Chondrocyte (in vitro differentiated cells): ENCODE measurements around the gene CCDC116. TPM values are rescaled to one million over a fixed set of nuclear protein-coding genes. Genes with fewer than 3 reads are reported as not detected.
"Not testable (repeated sequence)": the region's sequence is repeated elsewhere in the genome, so short reads cannot be mapped to it uniquely, and the experiment has no call there.

Source experiments
- DNase-seq: peaks from one replicate; pipeline ENCODE4 v3.0.0; 2021; ENCODE audit warnings: mixed read lengths, low spot score
- H3K27ac Mint-ChIP-seq: one replicate; pipeline ENCODE4 v1.8.0; 2021; ENCODE audit warnings: mild to moderate bottlenecking, moderate library complexity, mixed read lengths; ENCODE audit not compliant: unreplicated experiment
- H3K27me3 Mint-ChIP-seq: 2 replicates; pipeline ENCODE4 v1.8.0; 2021; ENCODE audit warnings: low read depth, mixed read lengths
- H3K36me3 Mint-ChIP-seq: 2 replicates; pipeline ENCODE4 v1.8.0; 2021; ENCODE audit warnings: low read depth, mixed read lengths
- H3K4me1 Mint-ChIP-seq: 2 replicates; pipeline ENCODE4 v1.8.0; 2021; ENCODE audit warnings: low read depth, mild to moderate bottlenecking, mixed read lengths
- H3K4me3 Mint-ChIP-seq: one replicate; pipeline ENCODE4 v1.8.0; 2021; ENCODE audit warnings: mild to moderate bottlenecking, moderate library complexity, mixed read lengths; ENCODE audit not compliant: unreplicated experiment
- H3K9me3 Mint-ChIP-seq: 2 replicates; pipeline ENCODE4 v1.8.0; 2021; ENCODE audit warnings: low read depth, mixed read lengths
- CTCF ChIP-seq: fragments of 200-600 bp; sonication (generic); IDR thresholded peaks from 2 replicates; pipeline ENCODE4 v1.5.0; 2021; ENCODE audit warnings: antibody characterized with exemption, mild to moderate bottlenecking, moderate library complexity
- total RNA-seq: library from RNA; stranded (reverse); gene quantifications from 3 replicates; pipeline ENCODE4 v1.2.1, GENCODE V29; 2021

CCDC116 gene
- total RNA-seq, 1 donor from 2014 or later = 0.47 TPM

DNA sequence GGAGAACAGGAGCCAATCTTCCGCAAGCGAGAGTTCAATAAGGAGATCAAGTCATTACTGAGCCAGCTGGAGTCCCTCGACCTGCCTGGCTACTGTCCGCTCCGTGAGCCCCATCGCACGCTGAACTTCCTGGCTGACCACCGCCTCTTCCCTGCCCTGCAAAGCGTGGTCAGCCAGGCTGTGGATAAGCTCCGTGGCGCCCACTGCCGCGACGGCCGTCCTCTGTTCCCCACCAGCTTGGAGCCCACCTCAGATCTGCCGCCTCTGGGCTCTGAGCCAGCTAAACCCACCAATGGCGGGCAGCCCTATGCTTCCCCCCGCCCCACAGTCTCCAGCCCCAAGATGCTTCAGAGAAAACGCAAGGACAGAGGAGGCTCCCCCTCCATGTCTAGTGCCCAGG is 2.3 kb downstream of the CCDC116 start:
- DNase-seq = no peak
- Mint-ChIP-seq H3K36me3 (no peaks in the 10 kb centered on the region), H3K27ac (no peak overlapping the region), H3K4me3 (no peak overlapping the region), H3K4me1 (no peaks in the 10 kb centered on the region), H3K27me3 (no peaks in the 10 kb centered on the region), H3K9me3 (no peaks in the 10 kb centered on the region)
- no peak for TF ChIP-seq CTCF

DNA sequence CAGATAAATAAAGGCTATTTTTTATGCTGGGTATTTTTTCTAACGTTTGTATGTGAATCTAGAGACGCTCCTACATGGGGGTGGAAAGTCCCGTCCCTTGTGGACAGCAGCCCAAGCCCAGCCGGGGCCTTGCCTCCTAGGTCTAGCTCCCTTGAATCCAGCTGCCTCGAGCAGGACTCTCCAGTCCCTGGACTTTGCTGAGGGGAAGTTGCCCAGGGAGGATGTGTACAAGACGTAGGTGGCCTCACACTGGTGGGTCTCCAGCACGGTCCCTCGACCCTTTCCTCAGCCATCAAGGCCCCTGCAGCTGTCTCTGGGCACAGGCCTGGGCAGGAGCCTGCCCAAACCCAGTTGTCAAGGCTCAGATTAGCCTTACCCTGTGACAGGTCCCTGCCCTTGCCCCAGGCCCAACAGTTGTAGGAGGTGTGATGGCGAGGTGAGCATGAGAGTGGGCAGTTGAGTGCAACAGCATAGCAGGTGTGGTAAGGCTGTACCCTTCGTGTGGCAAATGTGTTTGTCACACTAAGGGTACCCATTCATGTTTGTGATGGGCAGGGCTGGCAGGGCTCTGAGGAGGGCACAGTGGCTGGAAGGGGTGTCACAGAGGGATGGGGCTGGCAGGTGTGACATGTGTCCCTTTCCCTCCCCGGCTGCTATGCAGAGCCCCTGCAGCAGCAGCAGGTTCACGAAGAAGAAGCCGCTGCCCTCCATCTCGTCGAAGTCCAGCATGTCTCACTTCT is 3.4 kb downstream of the CCDC116 start:
- no peak for TF ChIP-seq CTCF
- DNase-seq = no peak
- H3K4me1 Mint-ChIP-seq = peaks cover 2% of the 10 kb centered on the region
- H3K27ac Mint-ChIP-seq = no peak overlapping the region
- no peaks in the 10 kb centered on the region for H3K9me3 Mint-ChIP-seq
- no peaks in the 10 kb centered on the region for H3K36me3 Mint-ChIP-seq
- H3K4me3 Mint-ChIP-seq = no peak overlapping the region
- no peaks in the 10 kb centered on the region for H3K27me3 Mint-ChIP-seq

DNA sequence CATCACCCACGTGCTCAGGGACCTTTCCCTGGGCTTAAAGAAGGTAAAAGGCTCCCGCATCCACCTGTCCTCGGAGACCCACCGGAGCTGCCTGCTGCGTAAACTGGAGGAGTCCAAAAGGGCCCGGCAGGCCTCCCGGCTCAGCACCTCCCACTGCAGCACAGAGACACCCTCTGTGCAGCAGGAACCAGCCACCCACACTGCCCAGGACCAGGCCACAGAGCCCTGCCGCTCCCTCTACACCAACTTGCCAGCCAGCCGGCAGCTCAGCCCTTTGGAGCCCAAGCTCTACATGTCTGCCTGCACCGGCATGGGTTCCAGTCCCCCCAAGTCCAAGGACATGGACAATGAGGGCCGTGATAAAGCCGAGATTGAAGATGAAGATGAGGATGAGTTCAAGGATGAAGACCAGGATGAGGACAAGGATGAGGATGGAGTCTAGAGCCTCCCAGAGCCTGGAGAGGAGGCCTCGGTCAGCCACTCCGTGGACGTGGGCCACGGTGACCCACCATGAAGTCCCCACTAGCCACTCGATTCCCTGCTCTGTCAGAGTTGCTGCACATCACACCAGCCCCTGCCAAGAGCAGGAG is 4.2 kb downstream of the CCDC116 start:
- no peak overlapping the region for H3K4me3 Mint-ChIP-seq
- H3K9me3 Mint-ChIP-seq = no peaks in the 10 kb centered on the region
- no peak overlapping the region for H3K27ac Mint-ChIP-seq
- TF ChIP-seq CTCF = no peak
- peaks cover 10% of the 10 kb centered on the region for H3K4me1 Mint-ChIP-seq
- H3K36me3 Mint-ChIP-seq = no peaks in the 10 kb centered on the region
- no peak for DNase-seq
- no peaks in the 10 kb centered on the region for H3K27me3 Mint-ChIP-seq

DNA sequence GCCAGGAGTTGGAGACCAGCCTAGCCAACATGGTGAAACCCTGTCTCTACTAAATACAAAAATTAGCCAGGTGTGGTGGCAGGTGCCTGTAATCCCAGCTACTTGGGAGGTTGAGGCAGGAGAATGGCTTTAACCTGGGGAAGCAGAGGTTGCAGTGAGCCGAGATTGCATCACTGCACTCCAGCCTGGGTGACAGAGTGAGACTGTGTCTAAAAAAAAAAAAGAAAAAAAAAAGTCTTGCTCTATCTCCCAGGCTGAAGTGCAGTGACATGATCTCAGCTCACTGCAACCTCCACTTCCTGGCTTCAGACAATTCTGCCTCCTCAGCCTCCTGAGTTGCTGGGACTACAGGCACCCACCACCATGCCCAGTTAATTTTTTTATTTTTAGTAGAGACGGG is 4.9 kb downstream of the CCDC116 start:
- H3K4me1 Mint-ChIP-seq = peaks cover 13% of the 10 kb centered on the region
- DNase-seq, H3K36me3 Mint-ChIP-seq, H3K27me3 Mint-ChIP-seq, H3K9me3 Mint-ChIP-seq, H3K4me3 Mint-ChIP-seq, H3K27ac Mint-ChIP-seq: not testable (repeated sequence)

- H3K4me3 Mint-ChIP-seq = no peak overlapping the region
- peaks cover 4% of the 10 kb centered on the region for H3K36me3 Mint-ChIP-seq
- TF ChIP-seq CTCF = no peak
- no peaks in the 10 kb centered on the region for H3K27me3 Mint-ChIP-seq
- peaks cover 23% of the 10 kb centered on the region for H3K4me1 Mint-ChIP-seq
- DNase-seq = no peak
- no peaks in the 10 kb centered on the region for H3K9me3 Mint-ChIP-seq
- H3K27ac Mint-ChIP-seq = no peak overlapping the region
Observed at GRCh38 chr22:21639359-21639758, 6.8 kb downstream of the CCDC116 start.

DNA sequence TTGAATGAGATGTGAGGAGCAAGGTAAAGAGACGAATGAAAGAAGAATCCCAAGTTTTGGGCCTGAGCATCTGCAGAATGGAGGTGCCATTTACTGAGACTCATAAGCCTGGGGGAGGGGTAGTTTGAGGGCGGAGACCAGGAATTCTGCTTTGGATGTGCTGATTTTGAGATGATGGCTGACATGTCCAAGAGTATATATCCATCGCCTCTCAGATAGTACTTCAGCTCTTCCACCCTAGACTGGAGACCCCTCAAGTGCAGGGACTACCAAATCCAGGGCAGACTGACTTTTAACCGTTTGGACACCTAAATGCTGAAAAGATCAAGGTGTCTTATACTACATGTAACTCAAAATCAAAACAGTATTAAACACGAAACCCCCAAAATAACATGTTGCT is 8.2 kb downstream of the CCDC116 start:
- Mint-ChIP-seq H3K27ac (no peak overlapping the region), H3K4me3 (peak overlapping the region; percentile 87), H3K9me3 (no peaks in the 10 kb centered on the region), H3K27me3 (no peaks in the 10 kb centered on the region), H3K4me1 (peaks cover 23% of the 10 kb centered on the region), H3K36me3 (peaks cover 4% of the 10 kb centered on the region)
- no peak for DNase-seq
- TF ChIP-seq CTCF = no peak
